Panc1 (cell line): ENCODE results near the gene LRRN3. TPM values are rescaled to one million over a fixed set of nuclear protein-coding genes. Genes with fewer than 3 reads are reported as not detected.

Experiments used
- ATAC-seq: fragments of 200-7000 bp; cut with Tn5 transposase; 2 replicates; pipeline ENCODE4 v1.9.1; 2020; ENCODE audit warnings: mild to moderate bottlenecking, moderate library complexity
- BruUV-seq: library from RNA; stranded (reverse); fragments of 400-500 nt; replicated peaks from 2 replicates; lab custom pipeline; 2021; lab: Mats Ljungman, UMichigan
- CTCF ChIA-PET: fragments of 300-600 bp; sonication (Branson Sonifier 250); formaldehyde crosslinking; loops from one replicate; lab custom pipeline; 2022; ENCODE audit warnings: antibody characterized with exemption; lab: Charles Lee
- POLR2A ChIA-PET: fragments of 300-600 bp; sonication (Branson Sonifier 250); formaldehyde crosslinking; loops from one replicate; lab custom pipeline; 2022; ENCODE audit warnings: antibody characterized with exemption; lab: Charles Lee
- DNase-seq: peaks from one replicate; pipeline ENCODE4 v3.0.0-alpha.2; 2010; ENCODE audit warnings: low read depth, low spot score
- H3K27ac ChIP-seq: 2 replicates; pipeline ENCODE4 v1.5.1; 2011; ENCODE audit warnings: mild to moderate bottlenecking, low read length, inconsistent platforms
- H3K27me3 ChIP-seq: fragments of 200-500 bp; sonication (Bioruptor generic); 2 replicates; pipeline ENCODE4 v1.6.0; 2014; ENCODE audit warnings: low read length, inconsistent platforms; ENCODE audit not compliant: control insufficient read depth, insufficient read depth
- H3K36me3 ChIP-seq: fragments of 200-500 bp; sonication (Bioruptor generic); 2 replicates; pipeline ENCODE4 v1.5.1; 2014; ENCODE audit warnings: inconsistent platforms, mild to moderate bottlenecking, low read length, moderate library complexity; ENCODE audit not compliant: control insufficient read depth, insufficient read depth
- H3K4me1 ChIP-seq: 2 replicates; pipeline ENCODE4 v1.5.1; 2011; ENCODE audit warnings: inconsistent platforms, mild to moderate bottlenecking, low read length, moderate library complexity; ENCODE audit not compliant: control insufficient read depth, insufficient read depth
- H3K4me3 ChIP-seq, 2 experiments: 2 replicates each; pipeline ENCODE4 v1.5.1; 2011 to 2012; ENCODE audit warnings: low read depth in 2 of 2, low read length in 2 of 2, mild to moderate bottlenecking in 2 of 2, inconsistent platforms in 1 of 2, moderate library complexity in 1 of 2
- H3K9me3 ChIP-seq: fragments of 200-500 bp; sonication (Bioruptor generic); 2 replicates; pipeline ENCODE4 v1.5.1; 2014; ENCODE audit warnings: low read depth, mild to moderate bottlenecking, inconsistent platforms, low read length, moderate library complexity; ENCODE audit not compliant: control insufficient read depth, insufficient read depth
- CTCF ChIP-seq: fragments of 450-650 bp; IDR thresholded peaks from 2 replicates; pipeline ENCODE4 v1.5.1; 2017; ENCODE audit warnings: mild to moderate bottlenecking
- POLR2AphosphoS5 ChIP-seq: IDR thresholded peaks from 2 replicates; pipeline ENCODE4 v1.6.1; 2012; ENCODE audit warnings: mild to moderate bottlenecking, low read depth, low read length, moderate library complexity
- REST ChIP-seq, 2 experiments: IDR thresholded peaks; 2 replicates each; pipeline ENCODE4 v1.6.1; 2011 to 2012; ENCODE audit warnings: low read depth in 2 of 2, control low read depth in 1 of 2, low read length in 1 of 2, mild to moderate bottlenecking in 1 of 2, moderate library complexity in 1 of 2; ENCODE audit not compliant: insufficient read depth in 1 of 2
- SIN3A ChIP-seq: IDR thresholded peaks from 2 replicates; pipeline ENCODE4 v1.6.1; 2012; ENCODE audit warnings: low read depth, mild to moderate bottlenecking, low read length, moderate library complexity, borderline replicate concordance; ENCODE audit not compliant: insufficient read depth
- TCF7L2 ChIP-seq: IDR thresholded peaks from 2 replicates; pipeline ENCODE4 v1.6.1; 2011; ENCODE audit warnings: mild to moderate bottlenecking, low read depth, low read length, inconsistent platforms
- in situ Hi-C: cut with HindIII; loops from 2 replicates; pipeline ENCODE4 v1.10.0; 2016; ENCODE audit warnings: low sequenced_read_pairs, low pct_unique_long_range_greater_than_20kb
- intact Hi-C: fragments of 100-400 bp; cut with micrococcal nuclease; formaldehyde crosslinking; loops from one replicate; pipeline ENCODE4 v1.10.0; 2022; ENCODE audit not compliant: unreplicated experiment
- total RNA-seq: library from RNA; stranded (reverse); gene quantifications from one replicate; pipeline ENCODE4 v1.2.1, GENCODE V29; 2021; ENCODE audit not compliant: unreplicated experiment

LRRN3 gene
- total RNA-seq, 1 experiment from 2014 or later: 0.15 TPM

GRCh38 chr7:111129435-111129834, 38.5 kb downstream of the LRRN3 start:
- in situ Hi-C loops (no loop called here), intact Hi-C loops (no loop called here)
- Histone ChIP-seq H3K9me3 (no peaks in the 10 kb centered on the region), H3K4me1 (no peaks in the 10 kb centered on the region), H3K4me3 (no peak overlapping the region), H3K36me3 (no peaks in the 10 kb centered on the region), H3K27me3 (no peaks in the 10 kb centered on the region), H3K27ac (no peak overlapping the region)
- no peak for ATAC-seq
- BruUV-seq: no TSS peak
- TF ChIP-seq POLR2AphosphoS5 (no peak), CTCF (no peak), TCF7L2 (no peak), SIN3A (no peak), REST (IDR thresholded peaks at IDR 0.05; ENCODE audit: insufficient read depth in 1 of 2, low read depth in 2 of 2, low read length in 1 of 2) (no peak)
- ChIA-PET CTCF (no interaction called here), POLR2A (no interaction called here)
- no peak for DNase-seq

GRCh38 chr7:111132833-111133232, 41.9 kb downstream of the LRRN3 start:
- ChIA-PET POLR2A (no interaction called here), CTCF (no interaction called here)
- Histone ChIP-seq H3K9me3 (no peaks in the 10 kb centered on the region), H3K36me3 (no peaks in the 10 kb centered on the region), H3K27ac (no peak overlapping the region), H3K27me3 (no peaks in the 10 kb centered on the region), H3K4me1 (no peaks in the 10 kb centered on the region), H3K4me3 (no peak overlapping the region)
- BruUV-seq: no TSS peak
- ATAC-seq (peak; percentile 56; the same call in 1 of the 2 replicates), DNase-seq (peak; percentile 66)
- TF ChIP-seq REST (IDR thresholded peaks at IDR 0.05; ENCODE audit: insufficient read depth in 1 of 2, low read depth in 2 of 2, low read length in 1 of 2) (no peak), TCF7L2 (no peak), POLR2AphosphoS5 (no peak), SIN3A (no peak), CTCF (no peak)
- in situ Hi-C loops: no loop called here
- intact Hi-C loops: no loop called here
